Measurements from ENCODE around the gene SF3B3. TPM values are rescaled to one million over a fixed set of nuclear protein-coding genes. Genes with fewer than 3 reads are reported as not detected.
A peak's percentile ranks its signal among the peaks of the same experiment; 100 is the strongest.

Gene SF3B3
- total RNA-seq, 1 experiment from 2014 or later: 133 TPM

- ATAC-seq (no peak), DNase-seq (no peak)
- Histone ChIP-seq H3K9me2 (replicated peaks; ENCODE audit: low read length) (no peaks in the 10 kb centered on the region), H3K36me3 (ENCODE audit: low read depth, low read length) (no peaks in the 10 kb centered on the region), H4K20me1 (ENCODE audit: low read length) (no peaks in the 10 kb centered on the region), H3K4me1 (ENCODE audit: insufficient read depth, low read length) (no peaks in the 10 kb centered on the region; the same call in 1 of the 2 replicates), H3F3A (ENCODE audit: low read length, unreplicated experiment) (no peaks in the 10 kb centered on the region), H2AFZ (ENCODE audit: low read length) (no peak overlapping the region), H3K4me3 (ENCODE audit: low read length) (no peak overlapping the region), H3K27ac (ENCODE audit: low read length) (no peak overlapping the region), H3K4me2 (ENCODE audit: low read length) (no peak overlapping the region), H3K27me3 (ENCODE audit: low read length) (no peaks in the 10 kb centered on the region), H3K9ac (ENCODE audit: low read length) (no peak overlapping the region), H3K79me2 (ENCODE audit: low read length) (no peaks in the 10 kb centered on the region), H3K9me3 (ENCODE audit: low read length) (no peaks in the 10 kb centered on the region)
- ChIA-PET POLR2A (ENCODE audit: unreplicated experiment) (no interaction called here), CTCF (no interaction called here)
- no TSS peak for BruUV-seq (replicated peaks)
- intact Hi-C loops (cut with micrococcal nuclease): no loop called here
- TF ChIP-seq CTCF (conservative IDR thresholded peaks at IDR 0.05; ENCODE audit: low read depth, low read length) (no peak), EZH2phosphoT487 (IDR thresholded peaks at IDR 0.05; ENCODE audit: borderline replicate concordance, low read length) (no peak), EZH2 (IDR thresholded peaks at IDR 0.05; ENCODE audit: low read length, unreplicated experiment) (no peak)
Observed at GRCh38 chr16:70611785-70612303, 88.2 kb downstream of the SF3B3 start.

GRCh38 chr16:70612931-70613330 is 89.3 kb downstream of the SF3B3 start:
- H3K9ac ChIP-seq (ENCODE audit: low read length): no peak overlapping the region
- POLR2A ChIA-PET (ENCODE audit: unreplicated experiment): no interaction called here
- no peak overlapping the region for H3K27ac ChIP-seq (ENCODE audit: low read length)
- no peaks in the 10 kb centered on the region for H3K9me3 ChIP-seq (ENCODE audit: low read length)
- H3K4me3 ChIP-seq (ENCODE audit: low read length): no peak overlapping the region
- H3K4me2 ChIP-seq (ENCODE audit: low read length): no peak overlapping the region
- H3K27me3 ChIP-seq (ENCODE audit: low read length): no peaks in the 10 kb centered on the region
- intact Hi-C loops (cut with micrococcal nuclease): no loop called here
- no peak for TF ChIP-seq EZH2phosphoT487 (IDR thresholded peaks at IDR 0.05; ENCODE audit: borderline replicate concordance, low read length)
- no peak for TF ChIP-seq EZH2 (IDR thresholded peaks at IDR 0.05; ENCODE audit: low read length, unreplicated experiment)
- CTCF ChIA-PET: no interaction called here
- no peaks in the 10 kb centered on the region for H4K20me1 ChIP-seq (ENCODE audit: low read length)
- no peaks in the 10 kb centered on the region for H3K9me2 ChIP-seq (replicated peaks; ENCODE audit: low read length)
- H3K36me3 ChIP-seq (ENCODE audit: low read depth, low read length): no peaks in the 10 kb centered on the region
- BruUV-seq (replicated peaks): no TSS peak
- no peaks in the 10 kb centered on the region for H3F3A ChIP-seq (ENCODE audit: low read length, unreplicated experiment)
- no peak for DNase-seq
- no peaks in the 10 kb centered on the region; the same call in 1 of the 2 replicates for H3K4me1 ChIP-seq (ENCODE audit: insufficient read depth, low read length)
- ATAC-seq: no peak
- H2AFZ ChIP-seq (ENCODE audit: low read length): no peak overlapping the region
- H3K79me2 ChIP-seq (ENCODE audit: low read length): no peaks in the 10 kb centered on the region

- Histone ChIP-seq H3K79me2 (ENCODE audit: low read length) (no peaks in the 10 kb centered on the region), H3K9me2 (replicated peaks; ENCODE audit: low read length) (no peaks in the 10 kb centered on the region), H3K9me3 (ENCODE audit: low read length) (no peaks in the 10 kb centered on the region), H3K27ac (ENCODE audit: low read length) (no peak overlapping the region), H4K20me1 (ENCODE audit: low read length) (no peaks in the 10 kb centered on the region), H3K36me3 (ENCODE audit: low read depth, low read length) (no peaks in the 10 kb centered on the region), H3K4me1 (ENCODE audit: insufficient read depth, low read length) (no peaks in the 10 kb centered on the region), H2AFZ (ENCODE audit: low read length) (no peak overlapping the region), H3K9ac (ENCODE audit: low read length) (no peak overlapping the region), H3K4me3 (ENCODE audit: low read length) (no peak overlapping the region), H3K4me2 (ENCODE audit: low read length) (no peak overlapping the region), H3F3A (ENCODE audit: low read length, unreplicated experiment) (no peaks in the 10 kb centered on the region), H3K27me3 (ENCODE audit: low read length) (no peaks in the 10 kb centered on the region)
- BruUV-seq (replicated peaks): no TSS peak
- DNase-seq (no peak), ATAC-seq (peak; percentile 51)
- TF ChIP-seq CTCF (conservative IDR thresholded peaks at IDR 0.05; ENCODE audit: low read depth, low read length) (no peak), EZH2phosphoT487 (IDR thresholded peaks at IDR 0.05; ENCODE audit: borderline replicate concordance, low read length) (no peak), EZH2 (IDR thresholded peaks at IDR 0.05; ENCODE audit: low read length, unreplicated experiment) (no peak)
- intact Hi-C loops (cut with micrococcal nuclease): loop anchor here (2.0 kb wide), 1 partner anchor 20 kb away; no protein-coding TSS in a partner anchor
- POLR2A ChIA-PET (ENCODE audit: unreplicated experiment): no interaction called here
- CTCF ChIA-PET: no interaction called here
Observed at GRCh38 chr16:70614208-70614951, 90.8 kb downstream of the SF3B3 start.

Data from PC-3 (cell line).